Measurements from ENCODE around the gene MLLT10.

The MLLT10 gene

GRCh38 chr10:21493784-21494183 lies 40.2 kb upstream of the MLLT10 start:
- Histone ChIP-seq H3K36me3 (ENCODE audit: control insufficient read depth in 1 of 2, insufficient read depth in 2 of 2, low read depth in 1 of 2, low read length in 2 of 2) (no peaks in the 10 kb centered on the region), H2AK5ac (ENCODE audit: low read length, severe bottlenecking) (no peak overlapping the region), H3K9ac (ENCODE audit: low read length) (peak overlapping the region; percentile 83), H2AFZ (ENCODE audit: low read depth, low read length) (no peak overlapping the region), H3K4me3 (ENCODE audit: insufficient read depth in 1 of 2, low read depth in 1 of 2, low read length in 2 of 2) (peak overlapping the region in 1 of 2 experiments; percentile 90), H3K14ac (ENCODE audit: low read length in 2 of 2) (no peak overlapping the region), H2BK5ac (ENCODE audit: low read depth, low read length, poor library complexity, severe bottlenecking) (no peak overlapping the region), H3K23ac (ENCODE audit: low read length in 2 of 2) (no peak overlapping the region), H2BK15ac (ENCODE audit: low read depth, poor library complexity, severe bottlenecking) (no peak overlapping the region), H3K4ac (ENCODE audit: low read depth in 1 of 2, low read length in 2 of 2) (no peak overlapping the region), H3K27me3 (ENCODE audit: control insufficient read depth in 1 of 2, insufficient read depth in 1 of 2, low read length in 2 of 2) (no peaks in the 10 kb centered on the region), H2BK120ac (ENCODE audit: low read depth, low read length) (no peak overlapping the region), H3K18ac (ENCODE audit: low read depth in 1 of 2, low read length in 2 of 2) (no peak overlapping the region), H4K91ac (ENCODE audit: low read length) (no peak overlapping the region), H2BK12ac (ENCODE audit: low read length in 2 of 2) (no peak overlapping the region), H3K27ac (ENCODE audit: low read length, poor library complexity, severe bottlenecking) (no peak overlapping the region), H3K9me3 (ENCODE audit: control insufficient read depth, low read length) (no peaks in the 10 kb centered on the region), H3K79me1 (replicated peaks; ENCODE audit: low read length, poor library complexity, severe bottlenecking) (peaks cover 3% of the 10 kb centered on the region), H3K4me2 (ENCODE audit: low read length, poor library complexity, severe bottlenecking) (no peak overlapping the region), H4K8ac (ENCODE audit: low read length) (no peak overlapping the region), H3K4me1 (ENCODE audit: control insufficient read depth, insufficient read depth, low read depth, low read length) (peaks cover 12% of the 10 kb centered on the region)
- WGBS: 91% methylated on average over 9 of the region's 9 CpGs
- DNase-seq: no peak

- peak overlapping the region; percentile 100 for H3K4me2 ChIP-seq (ENCODE audit: low read length, poor library complexity, severe bottlenecking)
- peak overlapping the region; percentile 16 for H2BK15ac ChIP-seq (ENCODE audit: low read depth, poor library complexity, severe bottlenecking)
- H2BK5ac ChIP-seq (ENCODE audit: low read depth, low read length, poor library complexity, severe bottlenecking): no peak overlapping the region
- H3K79me1 ChIP-seq (replicated peaks; ENCODE audit: low read length, poor library complexity, severe bottlenecking): peaks cover 3% of the 10 kb centered on the region
- peak overlapping the region; percentile 31 to 54 for H2BK12ac ChIP-seq (ENCODE audit: low read length in 2 of 2)
- H3K4me3 ChIP-seq (ENCODE audit: insufficient read depth in 1 of 2, low read depth in 1 of 2, low read length in 2 of 2): peak overlapping the region; percentile 67 to 90
- peak overlapping the region in 1 of 2 experiments; percentile 55 for H3K14ac ChIP-seq (ENCODE audit: low read length in 2 of 2)
- peak overlapping the region; percentile 38 to 51 for H3K4ac ChIP-seq (ENCODE audit: low read depth in 1 of 2, low read length in 2 of 2)
- H3K27me3 ChIP-seq (ENCODE audit: control insufficient read depth in 1 of 2, insufficient read depth in 1 of 2, low read length in 2 of 2): no peaks in the 10 kb centered on the region
- DNase-seq: peak; percentile 41
- H3K36me3 ChIP-seq (ENCODE audit: control insufficient read depth in 1 of 2, insufficient read depth in 2 of 2, low read depth in 1 of 2, low read length in 2 of 2): no peaks in the 10 kb centered on the region
- H4K8ac ChIP-seq (ENCODE audit: low read length): peak overlapping the region; percentile 67
- H3K27ac ChIP-seq (ENCODE audit: low read length, poor library complexity, severe bottlenecking): no peak overlapping the region
- peak overlapping the region; percentile 83 for H3K9ac ChIP-seq (ENCODE audit: low read length)
- WGBS: 14% methylated on average over 62 of the region's 66 CpGs
- peak overlapping the region; percentile 72 to 81 for H3K18ac ChIP-seq (ENCODE audit: low read depth in 1 of 2, low read length in 2 of 2)
- no peak overlapping the region for H3K23ac ChIP-seq (ENCODE audit: low read length in 2 of 2)
- no peak overlapping the region for H2BK120ac ChIP-seq (ENCODE audit: low read depth, low read length)
- no peaks in the 10 kb centered on the region for H3K9me3 ChIP-seq (ENCODE audit: control insufficient read depth, low read length)
- peak overlapping the region; percentile 18 for H2AFZ ChIP-seq (ENCODE audit: low read depth, low read length)
- H2AK5ac ChIP-seq (ENCODE audit: low read length, severe bottlenecking): no peak overlapping the region
- peaks cover 10% of the 10 kb centered on the region for H3K4me1 ChIP-seq (ENCODE audit: control insufficient read depth, insufficient read depth, low read depth, low read length)
- H4K91ac ChIP-seq (ENCODE audit: low read length): peak overlapping the region; percentile 41
These were observed 39.6 kb upstream of the MLLT10 start for GRCh38 chr10:21494191-21495001.

GRCh38 chr10:21495002-21495751 lies 38.9 kb upstream of the MLLT10 start:
- peak overlapping the region; percentile 4 for H4K8ac ChIP-seq (ENCODE audit: low read length)
- H3K4me3 ChIP-seq (ENCODE audit: insufficient read depth in 1 of 2, low read depth in 1 of 2, low read length in 2 of 2): peak overlapping the region; percentile 67 to 90
- H2BK5ac ChIP-seq (ENCODE audit: low read depth, low read length, poor library complexity, severe bottlenecking): peak overlapping the region; percentile 72
- peak overlapping the region; percentile 41 for H3K27ac ChIP-seq (ENCODE audit: low read length, poor library complexity, severe bottlenecking)
- DNase-seq: peak; percentile 45
- H3K79me1 ChIP-seq (replicated peaks; ENCODE audit: low read length, poor library complexity, severe bottlenecking): peaks cover 3% of the 10 kb centered on the region
- H2BK12ac ChIP-seq (ENCODE audit: low read length in 2 of 2): peak overlapping the region; percentile 54 to 97
- no peaks in the 10 kb centered on the region for H3K36me3 ChIP-seq (ENCODE audit: control insufficient read depth in 1 of 2, insufficient read depth in 2 of 2, low read depth in 1 of 2, low read length in 2 of 2)
- H3K27me3 ChIP-seq (ENCODE audit: control insufficient read depth in 1 of 2, insufficient read depth in 1 of 2, low read length in 2 of 2): no peaks in the 10 kb centered on the region
- H4K91ac ChIP-seq (ENCODE audit: low read length): peak overlapping the region; percentile 41
- no peak overlapping the region for H2AK5ac ChIP-seq (ENCODE audit: low read length, severe bottlenecking)
- WGBS: under 1% methylated on average over 37 of the region's 42 CpGs
- peak overlapping the region in 1 of 2 experiments; percentile 71 for H3K4ac ChIP-seq (ENCODE audit: low read depth in 1 of 2, low read length in 2 of 2)
- no peak overlapping the region for H2BK15ac ChIP-seq (ENCODE audit: low read depth, poor library complexity, severe bottlenecking)
- H3K4me1 ChIP-seq (ENCODE audit: control insufficient read depth, insufficient read depth, low read depth, low read length): peaks cover 17% of the 10 kb centered on the region
- peak overlapping the region in 1 of 2 experiments; percentile 94 for H3K23ac ChIP-seq (ENCODE audit: low read length in 2 of 2)
- H3K9ac ChIP-seq (ENCODE audit: low read length): peak overlapping the region; percentile 83
- H3K4me2 ChIP-seq (ENCODE audit: low read length, poor library complexity, severe bottlenecking): peak overlapping the region; percentile 100
- peak overlapping the region; percentile 74 to 91 for H3K18ac ChIP-seq (ENCODE audit: low read depth in 1 of 2, low read length in 2 of 2)
- H3K9me3 ChIP-seq (ENCODE audit: control insufficient read depth, low read length): no peaks in the 10 kb centered on the region
- no peak overlapping the region for H2BK120ac ChIP-seq (ENCODE audit: low read depth, low read length)
- H2AFZ ChIP-seq (ENCODE audit: low read depth, low read length): peak overlapping the region; percentile 66
- no peak overlapping the region for H3K14ac ChIP-seq (ENCODE audit: low read length in 2 of 2)
